ENCODE results near the gene ATAD1.

ATAD1 gene

GRCh38 chr10:87790185-87790584 lies 27.8 kb downstream of the ATAD1 start:
- DNase-seq (ENCODE audit: insufficient read length) (no peak), FAIRE-seq (no peak)
- TF ChIP-seq POLR2AphosphoS5 (IDR thresholded peaks at IDR 0.05; ENCODE audit: low read depth, low read length) (no peak), TAF1 (IDR thresholded peaks at IDR 0.05; ENCODE audit: borderline replicate concordance, low read depth, low read length) (no peak), POLR2A (IDR thresholded peaks at IDR 0.05; ENCODE audit: low read depth, low read length) (no peak)

- no peak for TF ChIP-seq POLR2A (IDR thresholded peaks at IDR 0.05; ENCODE audit: low read depth, low read length)
- no peak for TF ChIP-seq TAF1 (IDR thresholded peaks at IDR 0.05; ENCODE audit: borderline replicate concordance, low read depth, low read length)
- TF ChIP-seq POLR2AphosphoS5 (IDR thresholded peaks at IDR 0.05; ENCODE audit: low read depth, low read length) = no peak
- DNase-seq (ENCODE audit: insufficient read length) = no peak
- FAIRE-seq = no peak
These were observed 31.6 kb downstream of the ATAD1 start for GRCh38 chr10:87786421-87786820.

- DNase-seq (ENCODE audit: insufficient read length) (no peak), FAIRE-seq (no peak)
- TF ChIP-seq POLR2AphosphoS5 (IDR thresholded peaks at IDR 0.05; ENCODE audit: low read depth, low read length) = no peak
- TF ChIP-seq TAF1 (IDR thresholded peaks at IDR 0.05; ENCODE audit: borderline replicate concordance, low read depth, low read length) = no peak
- TF ChIP-seq POLR2A (IDR thresholded peaks at IDR 0.05; ENCODE audit: low read depth, low read length) = no peak
These were observed 35.3 kb downstream of the ATAD1 start for GRCh38 chr10:87782721-87783120.

GRCh38 chr10:87781545-87781944 lies 36.5 kb downstream of the ATAD1 start:
- no peak for TF ChIP-seq POLR2A (IDR thresholded peaks at IDR 0.05; ENCODE audit: low read depth, low read length)
- no peak for TF ChIP-seq POLR2AphosphoS5 (IDR thresholded peaks at IDR 0.05; ENCODE audit: low read depth, low read length)
- TF ChIP-seq TAF1 (IDR thresholded peaks at IDR 0.05; ENCODE audit: borderline replicate concordance, low read depth, low read length) = no peak
- DNase-seq (ENCODE audit: insufficient read length) = no peak
- FAIRE-seq = no peak

- DNase-seq (ENCODE audit: insufficient read length) (no peak), FAIRE-seq (no peak)
- TF ChIP-seq POLR2AphosphoS5 (IDR thresholded peaks at IDR 0.05; ENCODE audit: low read depth, low read length) = no peak
- TF ChIP-seq POLR2A (IDR thresholded peaks at IDR 0.05; ENCODE audit: low read depth, low read length) = no peak
- no peak for TF ChIP-seq TAF1 (IDR thresholded peaks at IDR 0.05; ENCODE audit: borderline replicate concordance, low read depth, low read length)
These were observed 41.7 kb downstream of the ATAD1 start for GRCh38 chr10:87776328-87776727.

- FAIRE-seq (peak; percentile 73), DNase-seq (ENCODE audit: insufficient read length) (no peak)
- TF ChIP-seq POLR2A (IDR thresholded peaks at IDR 0.05; ENCODE audit: low read depth, low read length) (no peak), TAF1 (IDR thresholded peaks at IDR 0.05; ENCODE audit: borderline replicate concordance, low read depth, low read length) (no peak), POLR2AphosphoS5 (IDR thresholded peaks at IDR 0.05; ENCODE audit: low read depth, low read length) (no peak)
These were observed 42.3 kb downstream of the ATAD1 start for GRCh38 chr10:87775766-87776165.

GRCh38 chr10:87771871-87772500 lies 46.0 kb downstream of the ATAD1 start:
- TF ChIP-seq POLR2A (IDR thresholded peaks at IDR 0.05; ENCODE audit: low read depth, low read length) (no peak), TAF1 (IDR thresholded peaks at IDR 0.05; ENCODE audit: borderline replicate concordance, low read depth, low read length) (no peak), POLR2AphosphoS5 (IDR thresholded peaks at IDR 0.05; ENCODE audit: low read depth, low read length) (no peak)
- no peak for FAIRE-seq
- no peak for DNase-seq (ENCODE audit: insufficient read length)

GRCh38 chr10:87767253-87767652 lies 50.8 kb downstream of the ATAD1 start:
- FAIRE-seq (peak; percentile 48), DNase-seq (ENCODE audit: insufficient read length) (no peak)
- TF ChIP-seq TAF1 (IDR thresholded peaks at IDR 0.05; ENCODE audit: borderline replicate concordance, low read depth, low read length) (no peak), POLR2AphosphoS5 (IDR thresholded peaks at IDR 0.05; ENCODE audit: low read depth, low read length) (no peak), POLR2A (IDR thresholded peaks at IDR 0.05; ENCODE audit: low read depth, low read length) (no peak)

GRCh38 chr10:87765666-87766376 lies 52.2 kb downstream of the ATAD1 start:
- DNase-seq (ENCODE audit: insufficient read length) = no peak
- no peak for FAIRE-seq
- TF ChIP-seq POLR2AphosphoS5 (IDR thresholded peaks at IDR 0.05; ENCODE audit: low read depth, low read length) (no peak), TAF1 (IDR thresholded peaks at IDR 0.05; ENCODE audit: borderline replicate concordance, low read depth, low read length) (no peak), POLR2A (IDR thresholded peaks at IDR 0.05; ENCODE audit: low read depth, low read length) (no peak)

- no peak for TF ChIP-seq POLR2A (IDR thresholded peaks at IDR 0.05; ENCODE audit: low read depth, low read length)
- no peak for TF ChIP-seq TAF1 (IDR thresholded peaks at IDR 0.05; ENCODE audit: borderline replicate concordance, low read depth, low read length)
- no peak for TF ChIP-seq POLR2AphosphoS5 (IDR thresholded peaks at IDR 0.05; ENCODE audit: low read depth, low read length)
- no peak for FAIRE-seq
- no peak for DNase-seq (ENCODE audit: insufficient read length)
These were observed 53.7 kb downstream of the ATAD1 start for GRCh38 chr10:87764072-87764934.

- FAIRE-seq (peak; percentile 46), DNase-seq (ENCODE audit: insufficient read length) (no peak)
- TF ChIP-seq POLR2A (IDR thresholded peaks at IDR 0.05; ENCODE audit: low read depth, low read length) = no peak
- TF ChIP-seq TAF1 (IDR thresholded peaks at IDR 0.05; ENCODE audit: borderline replicate concordance, low read depth, low read length) = no peak
- TF ChIP-seq POLR2AphosphoS5 (IDR thresholded peaks at IDR 0.05; ENCODE audit: low read depth, low read length) = no peak
These were observed 54.8 kb downstream of the ATAD1 start for GRCh38 chr10:87763086-87763861.

All from GM12892 (cell line).